ENCODE data around the gene ACTL7B. TPM values are rescaled to one million over a fixed set of nuclear protein-coding genes. Genes with fewer than 3 reads are reported as not detected.

The ACTL7B gene
- total and polyA plus RNA-seq, 10 of the 15 experiments (the other 5 are each of a cell fraction or from before 2014, with no cell fraction given), result not detected

- SMC1A ChIA-PET (ENCODE audit: uncharacterized antibody, unreplicated experiment), result interaction anchor here (1.6 kb wide), 1 partner anchor 94 kb away, joined by 5 read pairs; no protein-coding TSS in a partner anchor
- ATAC-seq, result no peak
- POLR2A ChIA-PET, result no interaction called here
These were observed 4.6 kb upstream of the ACTL7B start for GRCh38 chr9:108860354-108860753.

More at GRCh38 chr9:108860354-108860753, 4.6 kb upstream of the ACTL7B start:
- Histone ChIP-seq H3K79me2 (ENCODE audit: control insufficient read depth, insufficient read depth, low read length) (no peaks in the 10 kb centered on the region), H3K4me3 (no peak overlapping the region), H3K27ac (ENCODE audit: control insufficient read depth, insufficient read depth) (no peak overlapping the region), H3K36me3 (ENCODE audit: control insufficient read depth in 2 of 2, insufficient read depth in 2 of 2, low read length in 1 of 2) (no peaks in the 10 kb centered on the region), H3K27me3 (replicated peaks in 1 of 2; ENCODE audit: control insufficient read depth in 2 of 2, insufficient read depth in 2 of 2, low read length in 1 of 2) (no peaks in the 10 kb centered on the region), H3K4me1 (ENCODE audit: control insufficient read depth, insufficient read depth, low read length) (no peaks in the 10 kb centered on the region), H3K9me3 (replicated peaks; ENCODE audit: control insufficient read depth, insufficient read depth, low read length) (no peaks in the 10 kb centered on the region), H3K4me2 (ENCODE audit: control insufficient read depth, insufficient read depth) (no peak overlapping the region), H3K9ac (ENCODE audit: control insufficient read depth, insufficient read depth, low read length) (no peak overlapping the region), H4K20me1 (ENCODE audit: control insufficient read depth, insufficient read depth) (no peaks in the 10 kb centered on the region), H2AFZ (ENCODE audit: control insufficient read depth, low read depth, low read length) (no peak overlapping the region)
- no peak for DNase-seq (ENCODE audit: low read depth, low spot score)
- 71% methylated on average over 4 of the region's 4 CpGs for WGBS (ENCODE audit: insufficient coverage, insufficient replicate concordance, low lambda C conversion rate, missing lambda C conversion rate)
- no TSS peak for BruUV-seq (replicated peaks)
- ChIA-PET RAD21 (ENCODE audit: unreplicated experiment) (no interaction called here), CTCF (no interaction called here)
- in situ Hi-C loops (cut with MboI) (no loop called here), intact Hi-C loops (cut with micrococcal nuclease; ENCODE audit: unreplicated experiment) (no loop called here)
- TF ChIP-seq NR2C1 (IDR thresholded peaks at IDR 0.05), result no peak
- no peak for TF ChIP-seq JUND (IDR thresholded peaks at IDR 0.05; ENCODE audit: low read depth, low read length)
- TF ChIP-seq, protein P1, sequence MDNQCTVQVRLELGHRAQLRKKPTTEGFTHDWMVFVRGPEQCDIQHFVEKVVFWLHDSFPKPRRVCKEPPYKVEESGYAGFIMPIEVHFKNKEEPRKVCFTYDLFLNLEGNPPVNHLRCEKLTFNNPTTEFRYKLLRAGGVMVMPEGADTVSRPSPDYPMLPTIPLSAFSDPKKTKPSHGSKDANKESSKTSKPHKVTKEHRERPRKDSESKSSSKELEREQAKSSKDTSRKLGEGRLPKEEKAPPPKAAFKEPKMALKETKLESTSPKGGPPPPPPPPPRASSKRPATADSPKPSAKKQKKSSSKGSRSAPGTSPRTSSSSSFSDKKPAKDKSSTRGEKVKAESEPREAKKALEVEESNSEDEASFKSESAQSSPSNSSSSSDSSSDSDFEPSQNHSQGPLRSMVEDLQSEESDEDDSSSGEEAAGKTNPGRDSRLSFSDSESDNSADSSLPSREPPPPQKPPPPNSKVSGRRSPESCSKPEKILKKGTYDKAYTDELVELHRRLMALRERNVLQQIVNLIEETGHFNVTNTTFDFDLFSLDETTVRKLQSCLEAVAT (IDR thresholded peaks at IDR 0.05), result no peak
- no peak for TF ChIP-seq MTA2 (IDR thresholded peaks at IDR 0.05; ENCODE audit: low read depth)
- TF ChIP-seq IRF3 (IDR thresholded peaks at IDR 0.05), result no peak
- TF ChIP-seq BCL11A (IDR thresholded peaks at IDR 0.05; ENCODE audit: low read depth, low read length), result no peak
- TF ChIP-seq EZH2 (IDR thresholded peaks at IDR 0.05; ENCODE audit: borderline replicate concordance, control insufficient read depth, low read depth, low read length), result no peak
- TF ChIP-seq, protein P2, sequence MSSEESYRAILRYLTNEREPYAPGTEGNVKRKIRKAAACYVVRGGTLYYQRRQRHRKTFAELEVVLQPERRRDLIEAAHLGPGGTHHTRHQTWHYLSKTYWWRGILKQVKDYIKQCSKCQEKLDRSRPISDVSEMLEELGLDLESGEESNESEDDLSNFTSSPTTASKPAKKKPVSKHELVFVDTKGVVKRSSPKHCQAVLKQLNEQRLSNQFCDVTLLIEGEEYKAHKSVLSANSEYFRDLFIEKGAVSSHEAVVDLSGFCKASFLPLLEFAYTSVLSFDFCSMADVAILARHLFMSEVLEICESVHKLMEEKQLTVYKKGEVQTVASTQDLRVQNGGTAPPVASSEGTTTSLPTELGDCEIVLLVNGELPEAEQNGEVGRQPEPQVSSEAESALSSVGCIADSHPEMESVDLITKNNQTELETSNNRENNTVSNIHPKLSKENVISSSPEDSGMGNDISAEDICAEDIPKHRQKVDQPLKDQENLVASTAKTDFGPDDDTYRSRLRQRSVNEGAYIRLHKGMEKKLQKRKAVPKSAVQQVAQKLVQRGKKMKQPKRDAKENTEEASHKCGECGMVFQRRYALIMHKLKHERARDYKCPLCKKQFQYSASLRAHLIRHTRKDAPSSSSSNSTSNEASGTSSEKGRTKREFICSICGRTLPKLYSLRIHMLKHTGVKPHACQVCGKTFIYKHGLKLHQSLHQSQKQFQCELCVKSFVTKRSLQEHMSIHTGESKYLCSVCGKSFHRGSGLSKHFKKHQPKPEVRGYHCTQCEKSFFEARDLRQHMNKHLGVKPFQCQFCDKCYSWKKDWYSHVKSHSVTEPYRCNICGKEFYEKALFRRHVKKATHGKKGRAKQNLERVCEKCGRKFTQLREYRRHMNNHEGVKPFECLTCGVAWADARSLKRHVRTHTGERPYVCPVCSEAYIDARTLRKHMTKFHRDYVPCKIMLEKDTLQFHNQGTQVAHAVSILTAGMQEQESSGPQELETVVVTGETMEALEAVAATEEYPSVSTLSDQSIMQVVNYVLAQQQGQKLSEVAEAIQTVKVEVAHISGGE (CRISPR knock-in tag; IDR thresholded peaks at IDR 0.05), result no peak
- no peak for TF ChIP-seq POLR2A (IDR thresholded peaks at IDR 0.05; ENCODE audit: low read depth, low read length)
- no peak for TF ChIP-seq YBX1 (IDR thresholded peaks at IDR 0.05)
- TF ChIP-seq RB1 (IDR thresholded peaks at IDR 0.05; ENCODE audit: borderline replicate concordance), result no peak
- TF ChIP-seq BCLAF1 (IDR thresholded peaks at IDR 0.05), result no peak
- FAIRE-seq, result no peak
